Osteoblast (primary cell): ENCODE results near the gene PHF23. TPM values are rescaled to one million over a fixed set of nuclear protein-coding genes. Genes with fewer than 3 reads are reported as not detected.

ENCODE experiments used
- DNase-seq: peaks from one replicate; pipeline ENCODE4 v3.0.0; 2011; ENCODE audit warnings: low spot score, mixed read lengths; ENCODE audit not compliant: insufficient read length; ENCODE audit errors: missing footprints
- H2AFZ ChIP-seq: 2 replicates; pipeline ENCODE4 v1.6.0; 2011; ENCODE audit warnings: mild to moderate bottlenecking, low read length
- H3K27ac ChIP-seq: 2 replicates; pipeline ENCODE4 v1.5.1; 2011; ENCODE audit warnings: mild to moderate bottlenecking, low read depth, low read length, moderate library complexity
- H3K27me3 ChIP-seq: 2 replicates; pipeline ENCODE4 v1.6.0; 2012; ENCODE audit warnings: mild to moderate bottlenecking, control low read depth, inconsistent platforms, low read length, moderate library complexity; ENCODE audit not compliant: insufficient read depth
- H3K36me3 ChIP-seq: 2 replicates; pipeline ENCODE4 v1.5.1; 2011; ENCODE audit warnings: mild to moderate bottlenecking, low read length, control low read depth, moderate library complexity; ENCODE audit not compliant: insufficient read depth
- H3K4me1 ChIP-seq: 2 replicates; pipeline ENCODE4 v1.5.1; 2011; ENCODE audit warnings: mild to moderate bottlenecking, low read length, control low read depth, moderate library complexity; ENCODE audit not compliant: insufficient read depth
- H3K4me2 ChIP-seq: 2 replicates; pipeline ENCODE4 v1.6.0; 2011; ENCODE audit warnings: mild to moderate bottlenecking, low read length; ENCODE audit not compliant: insufficient read depth
- H3K4me3 ChIP-seq: fragments of 200-600 bp; sonication (generic); 3 replicates; pipeline ENCODE4 v1.5.1; 2012; ENCODE audit warnings: mild to moderate bottlenecking, low read length, inconsistent platforms; ENCODE audit not compliant: insufficient read depth
- H3K79me2 ChIP-seq: 2 replicates; pipeline ENCODE4 v1.6.0; 2012; ENCODE audit warnings: mild to moderate bottlenecking, low read length, control low read depth, inconsistent platforms; ENCODE audit not compliant: insufficient read depth
- H3K9me3 ChIP-seq: 2 replicates; pipeline ENCODE4 v1.5.1; 2011; ENCODE audit warnings: low read depth, low read length, control low read depth
- H4K20me1 ChIP-seq: 2 replicates; pipeline ENCODE4 v1.6.0; 2012; ENCODE audit warnings: mild to moderate bottlenecking, low read length, control low read depth; ENCODE audit not compliant: insufficient read depth
- total RNA-seq: library from RNA; depleted of rRNA; stranded (reverse); fragments of >200 nt; gene quantifications from 2 replicates; pipeline ENCODE4 v1.2.3, GENCODE V29; 2012
- TF ChIP-seq, protein P1 (sequence below): IDR thresholded peaks from 2 replicates; pipeline ENCODE4 v1.5.1; 2011; ENCODE audit warnings: mild to moderate bottlenecking, low read depth, low read length, moderate library complexity; ENCODE audit errors: extremely low read depth

Gene PHF23
- total RNA-seq, 1 donor = 53.2 TPM

DNA sequence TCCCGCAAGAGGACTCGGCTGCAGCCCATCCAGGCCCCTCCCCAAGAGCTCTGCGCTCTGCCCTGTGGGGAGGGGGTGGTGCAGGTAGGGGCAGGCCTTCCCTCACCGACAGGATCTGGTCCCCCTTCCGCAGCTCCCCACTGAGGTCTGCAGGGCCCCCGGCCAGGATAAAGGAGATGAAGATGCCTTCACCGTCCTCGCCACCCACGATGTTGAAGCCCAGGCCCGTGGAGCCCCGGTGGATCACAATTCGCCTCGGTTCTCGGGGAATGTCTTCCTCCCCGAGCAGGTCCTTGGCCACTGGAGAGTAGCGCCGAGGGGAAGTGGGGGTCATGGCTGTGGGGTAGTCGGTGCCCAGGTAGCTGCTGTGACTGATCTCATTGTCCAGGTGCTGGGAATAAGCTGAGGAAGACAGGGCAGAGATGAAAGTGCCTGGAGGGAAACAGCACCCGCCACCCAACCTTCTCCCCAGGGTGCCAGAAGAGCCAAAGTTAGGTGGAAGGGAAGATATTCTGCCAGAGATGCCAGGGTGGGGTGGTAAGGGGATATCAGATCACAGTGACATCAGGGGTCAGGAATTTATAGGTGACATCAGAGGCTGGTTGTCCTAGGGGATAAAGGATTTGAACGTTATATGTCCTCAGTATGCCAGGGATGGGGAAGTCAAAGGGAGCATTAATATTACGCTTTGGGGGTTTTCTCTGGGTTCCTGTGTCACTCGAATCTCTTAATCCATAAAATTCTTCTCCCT is 42.4 kb downstream of the PHF23 start:
- DNase-seq = no peak
- H3K27ac ChIP-seq = no peak overlapping the region
- no peaks in the 10 kb centered on the region for H4K20me1 ChIP-seq
- no peak overlapping the region for H3K4me3 ChIP-seq
- H3K9me3 ChIP-seq = no peaks in the 10 kb centered on the region
- TF ChIP-seq, protein P1, sequence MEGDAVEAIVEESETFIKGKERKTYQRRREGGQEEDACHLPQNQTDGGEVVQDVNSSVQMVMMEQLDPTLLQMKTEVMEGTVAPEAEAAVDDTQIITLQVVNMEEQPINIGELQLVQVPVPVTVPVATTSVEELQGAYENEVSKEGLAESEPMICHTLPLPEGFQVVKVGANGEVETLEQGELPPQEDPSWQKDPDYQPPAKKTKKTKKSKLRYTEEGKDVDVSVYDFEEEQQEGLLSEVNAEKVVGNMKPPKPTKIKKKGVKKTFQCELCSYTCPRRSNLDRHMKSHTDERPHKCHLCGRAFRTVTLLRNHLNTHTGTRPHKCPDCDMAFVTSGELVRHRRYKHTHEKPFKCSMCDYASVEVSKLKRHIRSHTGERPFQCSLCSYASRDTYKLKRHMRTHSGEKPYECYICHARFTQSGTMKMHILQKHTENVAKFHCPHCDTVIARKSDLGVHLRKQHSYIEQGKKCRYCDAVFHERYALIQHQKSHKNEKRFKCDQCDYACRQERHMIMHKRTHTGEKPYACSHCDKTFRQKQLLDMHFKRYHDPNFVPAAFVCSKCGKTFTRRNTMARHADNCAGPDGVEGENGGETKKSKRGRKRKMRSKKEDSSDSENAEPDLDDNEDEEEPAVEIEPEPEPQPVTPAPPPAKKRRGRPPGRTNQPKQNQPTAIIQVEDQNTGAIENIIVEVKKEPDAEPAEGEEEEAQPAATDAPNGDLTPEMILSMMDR = no peak
- no peaks in the 10 kb centered on the region for H3K27me3 ChIP-seq
- no peaks in the 10 kb centered on the region for H3K4me1 ChIP-seq
- peaks cover 52% of the 10 kb centered on the region for H3K36me3 ChIP-seq
- no peaks in the 10 kb centered on the region for H3K79me2 ChIP-seq
- no peak overlapping the region for H2AFZ ChIP-seq
- no peak overlapping the region for H3K4me2 ChIP-seq

DNA sequence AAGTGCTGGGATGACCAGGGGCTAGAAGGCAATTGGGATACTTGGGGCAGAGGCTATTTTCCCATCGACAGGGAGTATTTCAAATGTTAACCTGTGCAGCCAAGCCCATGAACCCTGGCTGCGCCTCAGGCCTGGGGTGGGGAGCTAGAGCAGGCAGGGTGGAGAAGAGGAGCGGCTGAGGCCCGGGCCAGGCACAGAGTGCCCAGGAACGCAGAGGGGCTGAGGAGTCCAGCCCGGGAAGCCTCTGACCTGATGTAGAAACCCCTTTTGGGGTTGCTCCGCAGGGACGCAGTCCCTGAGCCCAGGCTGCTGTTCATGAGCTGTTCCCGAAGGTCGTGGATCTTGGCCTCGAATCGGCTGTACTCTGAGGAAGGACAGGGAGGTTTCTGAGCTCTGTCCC is 43.3 kb downstream of the PHF23 start:
- no peak overlapping the region for H3K27ac ChIP-seq
- H3K4me3 ChIP-seq = no peak overlapping the region
- no peak overlapping the region for H2AFZ ChIP-seq
- peaks cover 48% of the 10 kb centered on the region for H3K36me3 ChIP-seq
- DNase-seq = no peak
- peaks cover 2% of the 10 kb centered on the region for H4K20me1 ChIP-seq
- H3K9me3 ChIP-seq = no peaks in the 10 kb centered on the region
- H3K27me3 ChIP-seq = no peaks in the 10 kb centered on the region
- TF ChIP-seq, protein P1 = no peak
- H3K4me1 ChIP-seq = no peaks in the 10 kb centered on the region
- H3K4me2 ChIP-seq = no peak overlapping the region
- no peaks in the 10 kb centered on the region for H3K79me2 ChIP-seq

DNA sequence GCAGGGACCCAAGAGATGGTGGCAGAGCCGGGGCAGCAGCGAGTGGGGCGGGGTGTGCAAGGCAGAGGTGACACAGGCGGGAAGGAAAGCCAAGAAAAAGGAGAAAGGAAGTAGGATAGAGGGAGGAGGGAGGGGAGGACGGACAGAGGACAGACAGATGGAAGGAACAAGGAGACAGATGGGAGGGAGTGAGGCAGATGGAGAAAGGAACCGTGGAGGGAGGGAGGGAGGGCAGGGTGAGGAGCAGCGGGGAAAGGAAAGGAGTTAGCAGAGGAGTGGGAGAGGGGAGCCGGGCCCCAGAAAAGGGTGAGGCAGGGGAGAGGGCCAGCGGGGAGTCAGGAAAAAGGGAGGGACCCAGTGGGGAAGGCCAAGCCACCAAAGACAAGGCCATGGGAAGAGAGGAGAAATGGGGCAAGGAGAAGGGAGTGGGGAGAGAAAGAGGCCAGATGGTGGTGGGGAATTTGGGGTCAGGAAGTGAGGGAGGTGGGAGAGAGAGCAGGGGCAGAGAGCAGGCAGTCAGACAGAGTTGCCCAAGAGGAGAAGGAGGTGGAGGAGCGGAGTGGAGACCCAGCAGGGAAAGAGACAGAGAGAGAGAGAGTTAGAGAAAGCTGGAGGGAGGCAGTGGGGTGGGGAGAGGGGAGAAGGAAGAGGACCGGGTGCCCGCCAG is 46.9 kb downstream of the PHF23 start:
- peak; percentile 78 for DNase-seq
- peaks cover 2% of the 10 kb centered on the region for H4K20me1 ChIP-seq
- H3K4me3 ChIP-seq = no peak overlapping the region
- peaks cover 48% of the 10 kb centered on the region for H3K36me3 ChIP-seq
- no peaks in the 10 kb centered on the region for H3K27me3 ChIP-seq
- H3K9me3 ChIP-seq = no peaks in the 10 kb centered on the region
- no peak overlapping the region for H2AFZ ChIP-seq
- no peak overlapping the region for H3K4me2 ChIP-seq
- no peaks in the 10 kb centered on the region for H3K4me1 ChIP-seq
- no peak overlapping the region for H3K27ac ChIP-seq
- no peaks in the 10 kb centered on the region for H3K79me2 ChIP-seq
- TF ChIP-seq, protein P1 = no peak

DNA sequence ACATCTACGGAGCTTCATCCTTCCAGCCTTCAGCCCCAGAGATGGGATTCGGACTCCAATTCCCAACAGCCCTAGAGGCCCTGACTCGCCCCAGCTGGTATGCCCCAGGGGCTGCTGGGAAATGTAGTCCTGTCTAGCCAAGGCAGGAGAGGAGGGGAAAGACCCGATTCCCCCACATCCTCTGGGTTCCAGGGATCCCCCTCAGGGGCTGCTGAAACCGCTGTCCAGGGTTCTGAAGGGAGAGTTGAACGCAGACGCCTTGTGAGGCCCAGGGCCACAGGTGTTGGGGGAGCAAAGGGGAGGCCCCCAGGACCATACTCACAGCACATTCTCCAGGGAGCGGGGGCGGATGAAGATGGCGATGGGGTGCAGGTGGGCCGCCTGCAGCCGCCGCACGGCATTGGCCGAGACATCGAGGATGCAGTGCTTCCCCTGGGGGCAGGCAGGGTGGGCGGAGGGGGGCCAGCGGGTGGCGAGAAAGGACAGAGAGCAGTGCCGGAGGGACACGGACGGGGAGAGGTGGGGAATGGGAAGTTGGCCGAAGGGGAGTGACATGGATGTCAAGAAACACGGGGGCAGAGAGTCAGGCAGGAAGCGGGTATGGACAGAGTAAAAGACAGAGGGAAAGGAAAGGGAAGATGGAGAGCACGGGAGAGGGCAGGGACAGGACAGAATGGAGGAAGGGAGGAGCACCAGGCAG is 47.5 kb downstream of the PHF23 start:
- Histone ChIP-seq H3K36me3 (peaks cover 44% of the 10 kb centered on the region), H3K27ac (no peak overlapping the region), H3K4me1 (no peaks in the 10 kb centered on the region), H2AFZ (no peak overlapping the region), H4K20me1 (peaks cover 2% of the 10 kb centered on the region), H3K79me2 (no peaks in the 10 kb centered on the region), H3K9me3 (no peaks in the 10 kb centered on the region), H3K4me2 (no peak overlapping the region), H3K27me3 (no peaks in the 10 kb centered on the region), H3K4me3 (no peak overlapping the region)
- peak; percentile 98 for DNase-seq
- TF ChIP-seq, protein P1 = no peak
